Hepatocyte (in vitro differentiated cells): ENCODE results near the gene PPP1R3D. TPM values are rescaled to one million over a fixed set of nuclear protein-coding genes. Genes with fewer than 3 reads are reported as not detected.
A peak's percentile ranks its signal among the peaks of the same experiment; 100 is the strongest.

Experiments
- DNase-seq: peaks from one replicate; pipeline ENCODE4 v3.0.0-alpha.2; 2016; ENCODE audit warnings: low spot score
- H2AFZ ChIP-seq: fragments of 200-600 bp; sonication (generic); 2 replicates; pipeline ENCODE4 v1.6.0; 2016; ENCODE audit warnings: antibody characterized with exemption, mild to moderate bottlenecking
- H3K27ac ChIP-seq: fragments of 200-600 bp; sonication (generic); 2 replicates; pipeline ENCODE4 v1.5.1; 2016; ENCODE audit warnings: mild to moderate bottlenecking
- H3K27me3 ChIP-seq: fragments of 200-600 bp; sonication (generic); 2 replicates; pipeline ENCODE4 v1.6.1; 2016
- H3K36me3 ChIP-seq: fragments of 200-600 bp; sonication (generic); replicated peaks from 2 replicates; pipeline ENCODE4 v1.5.1; 2016; ENCODE audit warnings: low read depth; ENCODE audit not compliant: insufficient read depth
- H3K4me1 ChIP-seq: fragments of 200-600 bp; sonication (generic); 2 replicates; pipeline ENCODE4 v1.5.1; 2016; ENCODE audit warnings: mild to moderate bottlenecking, moderate library complexity; ENCODE audit not compliant: insufficient read depth
- H3K4me2 ChIP-seq: fragments of 200-600 bp; sonication (generic); 2 replicates; pipeline ENCODE4 v1.6.0; 2016
- H3K4me3 ChIP-seq: fragments of 200-600 bp; sonication (generic); 2 replicates; pipeline ENCODE4 v1.5.1; 2016; ENCODE audit warnings: mild to moderate bottlenecking
- H3K79me2 ChIP-seq: fragments of 200-600 bp; sonication (generic); 2 replicates; pipeline ENCODE4 v1.6.0; 2017; ENCODE audit warnings: mild to moderate bottlenecking
- H3K9me2 ChIP-seq: fragments of 200-600 bp; sonication (generic); replicated peaks from 2 replicates; pipeline ENCODE4 v1.6.0; 2017; ENCODE audit warnings: mild to moderate bottlenecking; ENCODE audit not compliant: insufficient read depth
- H3K9me3 ChIP-seq: fragments of 200-600 bp; sonication (generic); 2 replicates; pipeline ENCODE4 v1.5.1; 2016; ENCODE audit warnings: low read depth, mild to moderate bottlenecking
- H4K20me1 ChIP-seq: fragments of 200-600 bp; sonication (generic); 2 replicates; pipeline ENCODE4 v1.6.0; 2016; ENCODE audit warnings: mild to moderate bottlenecking; ENCODE audit not compliant: insufficient read depth, poor library complexity, severe bottlenecking
- CTCF ChIP-seq: fragments of 200-600 bp; sonication (generic); IDR thresholded peaks from 2 replicates; pipeline ENCODE4 v1.5.1; 2016; ENCODE audit warnings: antibody characterized with exemption, mild to moderate bottlenecking; ENCODE audit not compliant: poor library complexity
- EZH2 ChIP-seq: fragments of 200-600 bp; sonication (generic); IDR thresholded peaks from 2 replicates; pipeline ENCODE4 v1.6.1; 2016; ENCODE audit warnings: antibody characterized with exemption, mild to moderate bottlenecking, borderline replicate concordance
- EZH2phosphoT487 ChIP-seq: fragments of 200-600 bp; sonication (generic); IDR thresholded peaks from one replicate; pipeline ENCODE4 v1.6.1; 2018; ENCODE audit warnings: antibody characterized with exemption, mild to moderate bottlenecking, low read depth, moderate library complexity; ENCODE audit not compliant: unreplicated experiment, severe bottlenecking
- WGBS: methylation state at CpG from one replicate; pipeline ENCODE4 v1.1.6; 2016; ENCODE audit warnings: low lambda C conversion rate; ENCODE audit errors: missing lambda C conversion rate; 5-methylcytosine and 5-hydroxymethylcytosine counted together
- polyA plus RNA-seq: library from polyadenylated mRNA; unstranded; fragments of >200 nt; fragmentation: Nextera tagmentation; extraction: Ambion mirVana; gene quantifications from 2 replicates; pipeline ENCODE4 v1.2.1, GENCODE V29; 2016
- total RNA-seq: library from RNA; depleted of rRNA; stranded (reverse); fragments of >200 nt; gene quantifications from 2 replicates; pipeline ENCODE4 v1.2.3, GENCODE V29; 2014

PPP1R3D gene
- total and polyA plus RNA-seq, 2 experiments from 2014 or later: 3.4 to 7.0 TPM

GRCh38 chr20:59939052-59939878, 840 bp downstream of the PPP1R3D start:
- H3K4me1 ChIP-seq: peaks cover 28% of the 10 kb centered on the region
- peaks cover 54% of the 10 kb centered on the region for H3K79me2 ChIP-seq
- peak; percentile 58 for DNase-seq
- H3K4me2 ChIP-seq: peak overlapping the region; percentile 84
- H3K27ac ChIP-seq: peak overlapping the region; percentile 95
- H3K27me3 ChIP-seq: no peaks in the 10 kb centered on the region
- no peaks in the 10 kb centered on the region for H3K9me2 ChIP-seq
- no peaks in the 10 kb centered on the region for H3K36me3 ChIP-seq
- 62% methylated on average over 76 of the region's 104 CpGs for WGBS
- no peak for TF ChIP-seq CTCF
- TF ChIP-seq EZH2phosphoT487: no peak
- no peak for TF ChIP-seq EZH2
- peak overlapping the region; percentile 71 for H3K4me3 ChIP-seq
- H3K9me3 ChIP-seq: no peaks in the 10 kb centered on the region
- H4K20me1 ChIP-seq: no peaks in the 10 kb centered on the region
- peak overlapping the region; percentile 77 for H2AFZ ChIP-seq

GRCh38 chr20:59938696-59939051, 1.4 kb downstream of the PPP1R3D start:
- H3K9me3 ChIP-seq: no peaks in the 10 kb centered on the region
- no peaks in the 10 kb centered on the region for H3K36me3 ChIP-seq
- TF ChIP-seq EZH2phosphoT487: no peak
- no peak for TF ChIP-seq EZH2
- TF ChIP-seq CTCF: no peak
- H3K4me2 ChIP-seq: peak overlapping the region; percentile 84
- no peak overlapping the region for H3K27ac ChIP-seq
- H2AFZ ChIP-seq: no peak overlapping the region
- WGBS: 92% methylated on average over 7 of the region's 7 CpGs
- peaks cover 54% of the 10 kb centered on the region for H3K79me2 ChIP-seq
- no peaks in the 10 kb centered on the region for H3K9me2 ChIP-seq
- H3K4me1 ChIP-seq: peaks cover 28% of the 10 kb centered on the region
- H3K27me3 ChIP-seq: no peaks in the 10 kb centered on the region
- no peak overlapping the region for H3K4me3 ChIP-seq
- no peaks in the 10 kb centered on the region for H4K20me1 ChIP-seq
- DNase-seq: no peak

GRCh38 chr20:59938221-59938620, 1.9 kb downstream of the PPP1R3D start:
- Histone ChIP-seq H3K79me2 (peaks cover 53% of the 10 kb centered on the region), H3K9me2 (no peaks in the 10 kb centered on the region), H3K4me1 (peaks cover 28% of the 10 kb centered on the region), H3K4me3 (no peak overlapping the region), H2AFZ (no peak overlapping the region), H3K4me2 (peak overlapping the region; percentile 84), H3K36me3 (no peaks in the 10 kb centered on the region), H3K27me3 (no peaks in the 10 kb centered on the region), H4K20me1 (no peaks in the 10 kb centered on the region), H3K27ac (no peak overlapping the region), H3K9me3 (no peaks in the 10 kb centered on the region)
- WGBS: 70% methylated on average over 4 of the region's 4 CpGs
- TF ChIP-seq CTCF (no peak), EZH2 (no peak), EZH2phosphoT487 (no peak)
- no peak for DNase-seq
